Activated CD8-positive, alpha-beta memory T cell treated with anti-CD3 and anti-CD28 coated beads, Interleukin-2, amount 10 ng/mL, durations not matched to agents 7 days and 5 days (primary cell): ENCODE results near the gene ITIH6. TPM values are rescaled to one million over a fixed set of nuclear protein-coding genes. Genes with fewer than 3 reads are reported as not detected.
"Not testable (repeated sequence)": the region's sequence is repeated elsewhere in the genome, so short reads cannot be mapped to it uniquely, and the experiment has no call there.

Source experiments
- ATAC-seq: fragments of 150-1000 bp; cut with Tn5 transposase; one replicate; pipeline ENCODE4 v1.10.0; 2021; ENCODE audit warnings: moderate library complexity
- CTCF ChIA-PET: fragments of 350-600 bp; sonication (Branson Sonifier 250); formaldehyde crosslinking; loops from one replicate; lab custom pipeline; 2021; ENCODE audit warnings: antibody characterized with exemption; lab: Charles Lee
- DNase-seq: peaks from one replicate; pipeline ENCODE4 v3.0.0-alpha.2; 2020
- H3K27ac Mint-ChIP-seq: one replicate; pipeline ENCODE4 v1.8.0; 2021; ENCODE audit warnings: mild to moderate bottlenecking, mixed read lengths
- H3K27me3 Mint-ChIP-seq: one replicate; pipeline ENCODE4 v1.8.0; 2021; ENCODE audit warnings: mixed read lengths
- H3K36me3 Mint-ChIP-seq: one replicate; pipeline ENCODE4 v1.8.0; 2021; ENCODE audit warnings: mild to moderate bottlenecking, mixed read lengths
- H3K4me1 Mint-ChIP-seq: one replicate; pipeline ENCODE4 v1.8.0; 2021; ENCODE audit warnings: mixed read lengths
- H3K4me3 Mint-ChIP-seq: one replicate; pipeline ENCODE4 v1.8.0; 2021; ENCODE audit warnings: mild to moderate bottlenecking, moderate library complexity, mixed read lengths
- H3K9me3 Mint-ChIP-seq: one replicate; pipeline ENCODE4 v1.8.0; 2022; ENCODE audit warnings: low read depth, mixed read lengths
- total RNA-seq, 2 experiments: library from RNA; stranded (reverse); gene quantifications; one replicate each; pipeline ENCODE4 v1.2.3, GENCODE V29; 2021

Gene ITIH6
- total RNA-seq, 2 experiments from 2014 or later = not detected

- Mint-ChIP-seq H3K36me3 (peaks cover 16% of the 10 kb centered on the region), H3K4me3 (no peak overlapping the region), H3K27ac (no peak overlapping the region), H3K27me3 (no peaks in the 10 kb centered on the region), H3K4me1 (peaks cover 5% of the 10 kb centered on the region), H3K9me3 (no peaks in the 10 kb centered on the region)
- no peak for ATAC-seq
- DNase-seq = no peak
- CTCF ChIA-PET = no interaction called here
Measured at GRCh38 chrX:54817220-54817820, 19.3 kb upstream of the ITIH6 start.

GRCh38 chrX:54812306-54812705 lies 14.3 kb upstream of the ITIH6 start:
- H3K27me3 Mint-ChIP-seq = no peaks in the 10 kb centered on the region
- no peaks in the 10 kb centered on the region for H3K9me3 Mint-ChIP-seq
- no peak overlapping the region for H3K4me3 Mint-ChIP-seq
- H3K27ac Mint-ChIP-seq = no peak overlapping the region
- H3K36me3 Mint-ChIP-seq = peaks cover 25% of the 10 kb centered on the region
- CTCF ChIA-PET = no interaction called here
- DNase-seq (no peak), ATAC-seq (no peak)
- peaks cover 17% of the 10 kb centered on the region for H3K4me1 Mint-ChIP-seq

GRCh38 chrX:54811301-54811885 lies 13.3 kb upstream of the ITIH6 start:
- Mint-ChIP-seq H3K4me3 (no peak overlapping the region), H3K27me3 (peaks cover 3% of the 10 kb centered on the region), H3K4me1 (peaks cover 17% of the 10 kb centered on the region), H3K9me3 (no peaks in the 10 kb centered on the region), H3K27ac (no peak overlapping the region), H3K36me3 (peaks cover 24% of the 10 kb centered on the region)
- no peak for DNase-seq
- CTCF ChIA-PET = no interaction called here
- no peak for ATAC-seq

GRCh38 chrX:54810532-54810931 lies 12.5 kb upstream of the ITIH6 start:
- H3K4me1 Mint-ChIP-seq = peaks cover 17% of the 10 kb centered on the region
- ATAC-seq (no peak), DNase-seq (no peak)
- H3K9me3 Mint-ChIP-seq = no peaks in the 10 kb centered on the region
- peak overlapping the region; percentile 22 for H3K4me3 Mint-ChIP-seq
- H3K36me3 Mint-ChIP-seq = peaks cover 16% of the 10 kb centered on the region
- no peak overlapping the region for H3K27ac Mint-ChIP-seq
- peaks cover 3% of the 10 kb centered on the region for H3K27me3 Mint-ChIP-seq
- CTCF ChIA-PET = no interaction called here

- DNase-seq (peak; percentile 96), ATAC-seq (peak; percentile 91)
- Mint-ChIP-seq H3K27ac (peak overlapping the region; percentile 95), H3K27me3 (peaks cover 5% of the 10 kb centered on the region), H3K36me3 (peaks cover 13% of the 10 kb centered on the region), H3K9me3 (no peaks in the 10 kb centered on the region), H3K4me1 (peaks cover 17% of the 10 kb centered on the region), H3K4me3 (peak overlapping the region; percentile 86)
- CTCF ChIA-PET = interaction anchor here (1.2 kb wide), 1 partner anchor 169 kb away, joined by 5 read pairs; no protein-coding TSS in a partner anchor
Measured at GRCh38 chrX:54808605-54809483, 10.8 kb upstream of the ITIH6 start.

GRCh38 chrX:54808109-54808604 lies 10.1 kb upstream of the ITIH6 start:
- H3K4me1 Mint-ChIP-seq = peaks cover 17% of the 10 kb centered on the region
- DNase-seq = peak; percentile 62
- peak; percentile 54 for ATAC-seq
- peak overlapping the region; percentile 86 for H3K4me3 Mint-ChIP-seq
- CTCF ChIA-PET = interaction anchor here (1.2 kb wide), 1 partner anchor 169 kb away, joined by 5 read pairs; no protein-coding TSS in a partner anchor
- H3K27ac Mint-ChIP-seq = peak overlapping the region; percentile 95
- H3K36me3 Mint-ChIP-seq = peaks cover 8% of the 10 kb centered on the region
- no peaks in the 10 kb centered on the region for H3K9me3 Mint-ChIP-seq
- H3K27me3 Mint-ChIP-seq = peaks cover 5% of the 10 kb centered on the region

- CTCF ChIA-PET = no interaction called here
- Mint-ChIP-seq H3K9me3 (no peaks in the 10 kb centered on the region), H3K36me3 (peaks cover 8% of the 10 kb centered on the region), H3K4me3 (peak within 1 kb of the TSS; percentile 86), H3K27me3 (peaks cover 5% of the 10 kb centered on the region), H3K4me1 (peaks cover 17% of the 10 kb centered on the region), H3K27ac (peak within 1 kb of the TSS; percentile 95)
- DNase-seq = peak; percentile 46
- ATAC-seq = no peak
Measured at GRCh38 chrX:54807524-54808108, 9.6 kb upstream of the ITIH6 start, which contains the start of gene MAGED2. MAGED2 (plus strand) TSS chrX:54807745; CDS start chrX:54809332, 1,587 bp downstream.

GRCh38 chrX:54799046-54799445 lies 991 bp upstream of the ITIH6 start:
- CTCF ChIA-PET = no interaction called here
- H3K36me3 Mint-ChIP-seq = no peaks in the 10 kb centered on the region
- no peak for DNase-seq
- H3K4me1 Mint-ChIP-seq = no peaks in the 10 kb centered on the region
- no peak overlapping the region for H3K27ac Mint-ChIP-seq
- no peak for ATAC-seq
- H3K27me3 Mint-ChIP-seq = no peaks in the 10 kb centered on the region
- H3K9me3 Mint-ChIP-seq = no peaks in the 10 kb centered on the region
- H3K4me3 Mint-ChIP-seq = no peak overlapping the region

- CTCF ChIA-PET = no interaction called here
- DNase-seq (no peak), ATAC-seq (no peak)
- Mint-ChIP-seq H3K4me1 (no peaks in the 10 kb centered on the region), H3K9me3 (no peaks in the 10 kb centered on the region), H3K36me3 (no peaks in the 10 kb centered on the region), H3K27me3 (peaks cover 2% of the 10 kb centered on the region), H3K27ac (no peak overlapping the region), H3K4me3 (no peak overlapping the region)
Measured at GRCh38 chrX:54794795-54795194, 3.3 kb downstream of the ITIH6 start.

- H3K27ac Mint-ChIP-seq = no peak overlapping the region
- DNase-seq (no peak), ATAC-seq (no peak)
- no peaks in the 10 kb centered on the region for H3K9me3 Mint-ChIP-seq
- no peaks in the 10 kb centered on the region for H3K4me1 Mint-ChIP-seq
- H3K4me3 Mint-ChIP-seq = no peak overlapping the region
- H3K36me3 Mint-ChIP-seq = no peaks in the 10 kb centered on the region
- CTCF ChIA-PET = no interaction called here
- peaks cover 2% of the 10 kb centered on the region for H3K27me3 Mint-ChIP-seq
Measured at GRCh38 chrX:54794028-54794427, 4.0 kb downstream of the ITIH6 start.

GRCh38 chrX:54789405-54789804 lies 8.7 kb downstream of the ITIH6 start:
- H3K4me1 Mint-ChIP-seq, H3K36me3 Mint-ChIP-seq, H3K4me3 Mint-ChIP-seq, DNase-seq, ATAC-seq, CTCF ChIA-PET, H3K27me3 Mint-ChIP-seq, H3K9me3 Mint-ChIP-seq, H3K27ac Mint-ChIP-seq: not testable (repeated sequence)

GRCh38 chrX:54788446-54788845 lies 9.6 kb downstream of the ITIH6 start:
- no peaks in the 10 kb centered on the region for H3K36me3 Mint-ChIP-seq
- H3K4me1 Mint-ChIP-seq = no peaks in the 10 kb centered on the region
- no peak for DNase-seq
- no peak overlapping the region for H3K27ac Mint-ChIP-seq
- ATAC-seq = no peak
- CTCF ChIA-PET = no interaction called here
- no peaks in the 10 kb centered on the region for H3K9me3 Mint-ChIP-seq
- H3K4me3 Mint-ChIP-seq = no peak overlapping the region
- peaks cover 2% of the 10 kb centered on the region for H3K27me3 Mint-ChIP-seq

- Mint-ChIP-seq H3K27me3 (peaks cover 2% of the 10 kb centered on the region), H3K9me3 (no peaks in the 10 kb centered on the region), H3K4me1 (no peaks in the 10 kb centered on the region), H3K27ac (peak overlapping the region; percentile 47), H3K4me3 (no peak overlapping the region), H3K36me3 (no peaks in the 10 kb centered on the region)
- no peak for DNase-seq
- ATAC-seq = peak; percentile 51
- CTCF ChIA-PET = no interaction called here
Measured at GRCh38 chrX:54786967-54787366, 11.1 kb downstream of the ITIH6 start.
